HEK293 (cell line): ENCODE results near the gene GP9.

Experiments
- CTCF ChIA-PET: fragments of 350-600 bp; formaldehyde crosslinking; extraction: SDS; loops from one replicate; lab custom pipeline; 2021; ENCODE audit warnings: antibody characterized with exemption; lab: Yijun Ruan, JAX
- POLR2A ChIA-PET: fragments of 300-600 bp; formaldehyde crosslinking; extraction: SDS; loops from one replicate; lab custom pipeline; 2020; ENCODE audit warnings: antibody characterized with exemption, inconsistent platforms; lab: Yijun Ruan, JAX
- H3K27ac ChIP-seq: fragments of 200-500 bp; sonication (Bioruptor generic); 2 replicates; pipeline ENCODE4 v1.5.1; 2014; ENCODE audit warnings: low read depth, low read length, control low read depth, inconsistent platforms; ENCODE audit errors: extremely low read depth
- H3K36me3 ChIP-seq, 2 experiments: fragments of 200-500 bp in 1 of 2; sonication (Bioruptor generic) in 1 of 2; 1 replicate in 1 of 2; 2 replicates in 1 of 2; pipeline ENCODE4 v1.5.1; 2014 to 2017; ENCODE audit warnings: inconsistent platforms in 2 of 2, low read length in 2 of 2; ENCODE audit not compliant: control insufficient read depth in 2 of 2, insufficient read depth in 1 of 2
- H3K4me1 ChIP-seq: fragments of 200-500 bp; sonication (Bioruptor generic); 2 replicates; pipeline ENCODE4 v1.5.1; 2014; ENCODE audit warnings: mild to moderate bottlenecking, low read length, inconsistent platforms; ENCODE audit not compliant: control insufficient read depth, insufficient read depth
- H3K4me3 ChIP-seq: 2 replicates; pipeline ENCODE4 v1.5.1; 2011; ENCODE audit warnings: low read depth, mild to moderate bottlenecking, control low read depth, low read length, moderate library complexity
- H3K9me3 ChIP-seq: fragments of 200-500 bp; sonication (Bioruptor generic); 2 replicates; pipeline ENCODE4 v1.5.1; 2014; ENCODE audit warnings: low read depth, low read length, inconsistent platforms; ENCODE audit not compliant: control insufficient read depth, insufficient read depth
- HIC1 ChIP-seq: fragments of 450-650 bp; formaldehyde crosslinking; IDR thresholded peaks from 2 replicates; pipeline ENCODE4 v1.5.1; 2016; ENCODE audit warnings: missing biosample characterization, missing genetic modification characterization
- HOXD13 ChIP-seq: sonication (generic); formaldehyde crosslinking; IDR thresholded peaks from 2 replicates; pipeline ENCODE4 v1.8.0; 2022; ENCODE audit warnings: missing genetic modification reagents, borderline replicate concordance
- MEIS1 ChIP-seq: sonication (generic); formaldehyde crosslinking; IDR thresholded peaks from 2 replicates; pipeline ENCODE4 v1.8.1; 2022; ENCODE audit warnings: missing genetic modification reagents, mild to moderate bottlenecking, borderline replicate concordance
- PRDM10 ChIP-seq: fragments of 450-650 bp; formaldehyde crosslinking; IDR thresholded peaks from 2 replicates; pipeline ENCODE4 v1.5.1; 2016; ENCODE audit warnings: missing biosample characterization, missing genetic modification characterization
- RBAK ChIP-seq: fragments of 450-650 bp; formaldehyde crosslinking; IDR thresholded peaks from 2 replicates; pipeline ENCODE4 v1.5.1; 2016; ENCODE audit warnings: missing biosample characterization, missing genetic modification characterization
- REPIN1 ChIP-seq: fragments of 450-650 bp; formaldehyde crosslinking; IDR thresholded peaks from 2 replicates; pipeline ENCODE4 v1.5.1; 2017; ENCODE audit warnings: missing biosample characterization, missing genetic modification characterization, low read depth
- SP7 ChIP-seq: fragments of 450-650 bp; formaldehyde crosslinking; IDR thresholded peaks from 2 replicates; pipeline ENCODE4 v1.5.1; 2016; ENCODE audit warnings: missing biosample characterization, missing genetic modification characterization
- ZBTB7A ChIP-seq: fragments of 450-650 bp; formaldehyde crosslinking; IDR thresholded peaks from 2 replicates; pipeline ENCODE4 v1.5.1; 2016; ENCODE audit warnings: low read depth, missing biosample characterization, missing genetic modification characterization
- ZBTB8A ChIP-seq: fragments of 450-650 bp; formaldehyde crosslinking; IDR thresholded peaks from 2 replicates; pipeline ENCODE4 v1.5.1; 2016; ENCODE audit warnings: missing biosample characterization, missing genetic modification characterization
- ZNF19 ChIP-seq: fragments of 450-650 bp; formaldehyde crosslinking; IDR thresholded peaks from 2 replicates; pipeline ENCODE4; 2016; ENCODE audit warnings: missing biosample characterization, missing genetic modification characterization, low read depth
- ZNF214 ChIP-seq: fragments of 450-650 bp; formaldehyde crosslinking; IDR thresholded peaks from 2 replicates; pipeline ENCODE4 v1.5.1; 2017; ENCODE audit warnings: missing biosample characterization, mild to moderate bottlenecking, missing genetic modification characterization, borderline replicate concordance
- ZNF416 ChIP-seq: fragments of 450-650 bp; formaldehyde crosslinking; IDR thresholded peaks from 2 replicates; pipeline ENCODE4 v1.5.1; 2016; ENCODE audit warnings: missing biosample characterization, missing genetic modification characterization
- ZNF423 ChIP-seq: fragments of 450-650 bp; formaldehyde crosslinking; IDR thresholded peaks from 2 replicates; pipeline ENCODE4 v1.5.1; 2016; ENCODE audit warnings: missing biosample characterization, missing genetic modification characterization
- ZNF529 ChIP-seq: fragments of 450-650 bp; formaldehyde crosslinking; IDR thresholded peaks from 2 replicates; pipeline ENCODE4 v1.5.1; 2017; ENCODE audit warnings: missing genetic modification characterization, missing biosample characterization; ENCODE audit not compliant: insufficient replicate concordance
- ZNF560 ChIP-seq: fragments of 450-650 bp; formaldehyde crosslinking; IDR thresholded peaks from 2 replicates; pipeline ENCODE4 v1.5.1; 2017; ENCODE audit warnings: missing biosample characterization, missing genetic modification characterization, borderline replicate concordance
- ZNF670 ChIP-seq: fragments of 450-650 bp; formaldehyde crosslinking; IDR thresholded peaks from 2 replicates; pipeline ENCODE4 v1.5.1; 2016; ENCODE audit warnings: missing biosample characterization, missing genetic modification characterization, low read depth
- ZNF777 ChIP-seq: fragments of 450-650 bp; formaldehyde crosslinking; IDR thresholded peaks from 2 replicates; pipeline ENCODE4 v1.5.1; 2017; ENCODE audit warnings: missing biosample characterization, missing genetic modification characterization, borderline replicate concordance
- ZNF830 ChIP-seq: fragments of 450-650 bp; IDR thresholded peaks from 2 replicates; pipeline ENCODE4 v1.5.0; 2018; ENCODE audit warnings: missing biosample characterization, missing genetic modification characterization, low read depth, mild to moderate bottlenecking, moderate library complexity
- ZSCAN30 ChIP-seq: fragments of 450-650 bp; IDR thresholded peaks from 2 replicates; pipeline ENCODE4 v1.5.1; 2018; ENCODE audit warnings: missing biosample characterization, mild to moderate bottlenecking, missing genetic modification characterization, moderate library complexity
- ZXDB ChIP-seq: fragments of 450-650 bp; formaldehyde crosslinking; IDR thresholded peaks from 2 replicates; pipeline ENCODE4 v1.5.1; 2016; ENCODE audit warnings: missing biosample characterization, missing genetic modification characterization
- TF ChIP-seq, protein P1 (sequence below): fragments of 450-650 bp; formaldehyde crosslinking; IDR thresholded peaks from 2 replicates; pipeline ENCODE4; 2016; ENCODE audit warnings: missing biosample characterization, missing genetic modification characterization

GP9 gene

GRCh38 chr3:129013491-129013891 is 47.1 kb upstream of the GP9 start:
- no peak overlapping the region for H3K4me3 ChIP-seq
- ChIA-PET CTCF (interaction anchor here (0.5 to 1.5 kb wide), 4 partner anchors 13 to 943 kb away, joined by 4 to 12 read pairs (median 4); no protein-coding TSS in a partner anchor), POLR2A (no interaction called here)
- no peaks in the 10 kb centered on the region for H3K9me3 ChIP-seq
- H3K27ac ChIP-seq, result no peak overlapping the region
- no peaks in the 10 kb centered on the region for H3K36me3 ChIP-seq
- no peak for TF ChIP-seq RBAK (tag by site-specific recombination)
- TF ChIP-seq ZNF560, result no peak
- TF ChIP-seq ZSCAN30, result no peak
- TF ChIP-seq, protein P1, sequence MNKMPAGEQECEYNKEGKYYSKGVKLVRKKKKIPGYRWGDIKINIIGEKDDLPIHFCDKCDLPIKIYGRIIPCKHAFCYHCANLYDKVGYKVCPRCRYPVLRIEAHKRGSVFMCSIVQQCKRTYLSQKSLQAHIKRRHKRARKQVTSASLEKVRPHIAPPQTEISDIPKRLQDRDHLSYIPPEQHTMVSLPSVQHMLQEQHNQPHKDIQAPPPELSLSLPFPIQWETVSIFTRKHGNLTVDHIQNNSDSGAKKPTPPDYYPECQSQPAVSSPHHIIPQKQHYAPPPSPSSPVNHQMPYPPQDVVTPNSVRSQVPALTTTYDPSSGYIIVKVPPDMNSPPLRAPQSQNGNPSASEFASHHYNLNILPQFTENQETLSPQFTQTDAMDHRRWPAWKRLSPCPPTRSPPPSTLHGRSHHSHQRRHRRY, result no peak
- H3K4me1 ChIP-seq, result no peaks in the 10 kb centered on the region

DNA sequence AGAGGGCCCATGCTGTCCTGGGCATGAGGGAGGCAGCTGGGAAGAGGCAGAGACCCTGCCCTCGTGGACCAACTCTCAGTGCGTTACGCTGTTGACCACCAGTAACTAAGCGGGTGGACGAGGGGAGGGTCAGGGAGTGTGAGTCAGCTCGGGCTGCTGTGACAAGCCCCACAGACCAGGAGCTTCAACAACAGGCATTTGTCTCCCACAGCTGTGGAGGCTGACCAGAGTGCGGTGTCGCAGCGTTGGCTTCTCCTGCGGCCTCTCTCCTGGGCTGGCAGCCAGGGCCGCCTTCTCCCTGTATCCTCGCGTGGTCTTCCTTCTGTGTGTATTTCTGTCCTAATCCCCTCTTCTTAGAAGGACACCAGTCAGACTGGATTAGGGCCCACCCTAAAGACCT is 46.4 kb upstream of the GP9 start:
- Histone ChIP-seq H3K27ac (no peak overlapping the region), H3K9me3 (no peaks in the 10 kb centered on the region), H3K4me3 (no peak overlapping the region), H3K4me1 (no peaks in the 10 kb centered on the region), H3K36me3 (no peaks in the 10 kb centered on the region)
- POLR2A ChIA-PET, result no interaction called here
- no peak for TF ChIP-seq ZNF670
- TF ChIP-seq REPIN1 (tag by site-specific recombination), result no peak
- TF ChIP-seq HIC1 (tag by site-specific recombination), result no peak
- no peak for TF ChIP-seq SP7 (tag by site-specific recombination)
- CTCF ChIA-PET, result interaction anchor here (0.5 to 0.9 kb wide), 2 partner anchors 39 to 46 kb away, joined by 3 to 5 read pairs; partner anchors contain the start of gene GP9

GRCh38 chr3:129014793-129015345 is 45.7 kb upstream of the GP9 start:
- TF ChIP-seq MEIS1 (CRISPR knock-in tag) (no peak), ZBTB8A (tag by site-specific recombination) (no peak), ZNF19 (tag by site-specific recombination) (no peak), ZXDB (tag by site-specific recombination) (no peak)
- ChIA-PET POLR2A (no interaction called here), CTCF (interaction anchor here (0.6 to 0.9 kb wide), 3 partner anchors 8 to 45 kb away, joined by 3 to 6 read pairs (median 3); partner anchors contain the start of gene GP9)
- Histone ChIP-seq H3K9me3 (no peaks in the 10 kb centered on the region), H3K4me3 (no peak overlapping the region), H3K27ac (no peak overlapping the region), H3K4me1 (no peaks in the 10 kb centered on the region), H3K36me3 (no peaks in the 10 kb centered on the region)

- ChIA-PET CTCF (interaction anchor here (0.6 to 3.5 kb wide), 6 partner anchors 9 to 45 kb away, joined by 3 to 22 read pairs (median 4); no protein-coding TSS in a partner anchor), POLR2A (interaction anchor here (0.7 kb wide), 1 partner anchor 104 kb away, joined by 3 read pairs; no protein-coding TSS in a partner anchor)
- Histone ChIP-seq H3K4me3 (no peak overlapping the region), H3K4me1 (no peaks in the 10 kb centered on the region), H3K27ac (no peak overlapping the region), H3K9me3 (no peaks in the 10 kb centered on the region), H3K36me3 (no peaks in the 10 kb centered on the region)
- TF ChIP-seq ZNF423 (tag by site-specific recombination) (no peak), PRDM10 (tag by site-specific recombination) (no peak), ZNF416 (no peak), HOXD13 (no peak), ZBTB7A (tag by site-specific recombination) (no peak), ZNF830 (tag by site-specific recombination) (no peak), ZNF777 (tag by site-specific recombination) (no peak), ZNF214 (no peak), ZNF529 (tag by site-specific recombination) (no peak)
Observed at GRCh38 chr3:129015388-129016105, 45.0 kb upstream of the GP9 start.
